Liver (tissue), 10 donors: ENCODE measurements around the gene SRSF4. TPM values are rescaled to one million over a fixed set of nuclear protein-coding genes. Genes with fewer than 3 reads are reported as not detected.

ENCODE experiments used
- DNase-seq: peaks from one replicate; pipeline ENCODE4 v3.0.0-alpha.2; 2017; ENCODE audit warnings: low spot score
- H3K27ac ChIP-seq, 2 donors: one replicate each; pipeline ENCODE4 v1.7.0; 2013; ENCODE audit warnings: inconsistent platforms in 2 of 2, low read length in 2 of 2, control low read depth in 1 of 2, low read depth in 1 of 2, mild to moderate bottlenecking in 1 of 2
- H3K27me3 ChIP-seq, 4 donors: one replicate each; pipeline versions ENCODE4 v1.6.1 to v1.7.0; 2013; ENCODE audit warnings: low read length in 3 of 4, inconsistent platforms in 1 of 4, mild to moderate bottlenecking in 1 of 4, moderate library complexity in 1 of 4; ENCODE audit not compliant: control insufficient read depth in 4 of 4, insufficient read depth in 4 of 4
- H3K36me3 ChIP-seq, 4 donors: one replicate each; pipeline versions ENCODE4 v1.6.1 to v1.7.0; 2013; ENCODE audit warnings: low read length in 3 of 4, mild to moderate bottlenecking in 3 of 4, low read depth in 1 of 4, moderate library complexity in 1 of 4; ENCODE audit not compliant: control insufficient read depth in 4 of 4, insufficient read depth in 3 of 4
- H3K4me1 ChIP-seq, 4 donors: one replicate each; pipeline versions ENCODE4 v1.6.1 to v1.7.0; 2013; ENCODE audit warnings: low read length in 3 of 4, mild to moderate bottlenecking in 3 of 4, moderate library complexity in 1 of 4; ENCODE audit not compliant: control insufficient read depth in 4 of 4, insufficient read depth in 4 of 4
- H3K4me3 ChIP-seq, 3 donors: one replicate each; pipeline versions ENCODE4 v1.6.1 to v1.7.0; 2013; ENCODE audit warnings: low read length in 3 of 3, control low read depth in 1 of 3, low read depth in 1 of 3, mild to moderate bottlenecking in 1 of 3
- H3K9ac ChIP-seq, 2 donors: one replicate each; pipeline ENCODE4 v1.7.0; 2013; ENCODE audit warnings: low read length in 2 of 2, mild to moderate bottlenecking in 2 of 2, moderate library complexity in 2 of 2, control low read depth in 1 of 2, low read depth in 1 of 2
- H3K9me3 ChIP-seq, 4 donors: one replicate each; pipeline versions ENCODE4 v1.6.1 to v1.7.0; 2013; ENCODE audit warnings: low read length in 3 of 4; ENCODE audit not compliant: control insufficient read depth in 4 of 4
- ATF3 ChIP-seq: IDR thresholded peaks from 2 replicates; pipeline ENCODE4 v1.6.1; 2016; ENCODE audit warnings: antibody characterized with exemption
- CTCF ChIP-seq: fragments of 150-350 bp; IDR thresholded peaks from 2 replicates; pipeline ENCODE4 v1.5.1; 2017; ENCODE audit warnings: improper control_type of control experiment, low read depth, low read length; ENCODE audit not compliant: missing input control
- GABPA ChIP-seq, 2 donors: IDR thresholded peaks in 1 of 2; conservative IDR thresholded peaks in 1 of 2; 2 replicates each; pipeline ENCODE4 v1.6.1; 2016; ENCODE audit warnings: antibody characterized with exemption in 2 of 2, mild to moderate bottlenecking in 1 of 2, moderate library complexity in 1 of 2
- RAD21 ChIP-seq, 2 donors: IDR thresholded peaks; 2 replicates each; pipeline ENCODE4 v1.6.1; 2016; ENCODE audit warnings: antibody characterized with exemption in 2 of 2, mild to moderate bottlenecking in 2 of 2
- REST ChIP-seq: IDR thresholded peaks from 2 replicates; pipeline ENCODE4 v1.6.1; 2016; ENCODE audit warnings: antibody characterized with exemption, mild to moderate bottlenecking
- RXRA ChIP-seq, 2 donors: IDR thresholded peaks; 2 replicates each; pipeline ENCODE4 v1.6.1; 2017 to 2018; ENCODE audit warnings: antibody characterized with exemption in 2 of 2, mild to moderate bottlenecking in 1 of 2
- TAF1 ChIP-seq: conservative IDR thresholded peaks from 2 replicates; pipeline ENCODE4 v1.6.1; 2016; ENCODE audit warnings: antibody characterized with exemption, mild to moderate bottlenecking
- YY1 ChIP-seq: IDR thresholded peaks from 2 replicates; pipeline ENCODE4 v1.6.1; 2016; ENCODE audit warnings: antibody characterized with exemption, mild to moderate bottlenecking
- WGBS: extraction: QIAGEN DNeasy Blood & Tissue Kit; methylation state at CpG from one replicate; pipeline ENCODE4 v1.1.7; 2013; 5-methylcytosine and 5-hydroxymethylcytosine counted together
- polyA plus RNA-seq, 2 donors: library from polyadenylated mRNA; stranded (reverse) in 1 of 2; unstranded in 1 of 2; fragments of 200-250 nt in 1 of 2; fragments of >200 nt in 1 of 2; fragmentation: Nextera tagmentation in 1 of 2; extraction: Ambion mirVana in 1 of 2; gene quantifications; one replicate each; pipeline versions ENCODE4 v1.2.1 to v1.2.3, GENCODE V29; 2013 to 2015
- small RNA-seq: library from RNA; depleted of rRNA; stranded (forward); fragments of <200 nt; gene quantifications from one replicate; pipeline ENCODE3, GENCODE V24; 2014
- total RNA-seq, 2 donors: library from RNA; depleted of rRNA; stranded (reverse); fragments of >200 nt; gene quantifications; one replicate each; pipeline ENCODE4 v1.2.3, GENCODE V29; 2014
- TF ChIP-seq, protein P1 (sequence below): IDR thresholded peaks from 2 replicates; pipeline ENCODE4 v1.6.1; 2016; ENCODE audit warnings: antibody characterized with exemption
- TF ChIP-seq, protein P2 (sequence below): IDR thresholded peaks from 2 replicates; pipeline ENCODE4 v1.6.1; 2016; ENCODE audit warnings: antibody characterized with exemption
- donor health status: healthy.
- donor health status: healthy.
- donor health status: healthy.
- donor health status: healthy.
- donor health status: healthy.

The SRSF4 gene
- total and polyA plus RNA-seq, 4 donors = 24.0 to 45.8 (median 30.2) TPM

DNA sequence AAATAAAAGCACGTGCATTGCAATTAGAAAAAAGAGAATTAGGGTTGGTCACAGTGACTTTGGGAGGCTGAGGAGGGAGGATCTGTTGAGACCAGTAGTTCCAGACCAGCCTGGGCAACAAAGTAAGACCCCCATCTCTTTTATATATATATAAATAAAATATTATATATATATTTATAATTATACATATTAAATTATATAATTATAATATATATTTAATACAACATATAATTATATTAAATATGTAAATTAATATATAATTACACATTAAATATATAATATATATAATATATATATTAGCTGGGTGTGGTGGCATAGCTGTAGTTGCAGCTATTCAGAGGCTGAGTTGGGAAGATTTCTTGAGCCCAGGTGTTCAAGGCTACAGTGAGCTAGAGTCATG is 81.2 kb downstream of the SRSF4 start:
- 98% methylated on average over 1 of the region's 1 CpG for WGBS
- no peak for DNase-seq
- Histone ChIP-seq H3K9me3 (no peaks in the 10 kb centered on the region), H3K4me3 (no peak overlapping the region), H3K4me1 (no peaks in the 10 kb centered on the region), H3K36me3 (peaks cover 1 to 11% (median 3%) of the 10 kb centered on the region in 4 donors), H3K27me3 (no peaks in the 10 kb centered on the region), H3K9ac (no peak overlapping the region), H3K27ac (no peak overlapping the region)
- TF ChIP-seq GABPA (IDR thresholded peaks at IDR 0.05 in 1 of 2, conservative IDR thresholded peaks at IDR 0.05 in 1 of 2) (no peak), REST (no peak), ATF3 (no peak), YY1 (no peak), RXRA (IDR thresholded peaks at IDR 0.05) (no peak)
- TF ChIP-seq, protein P1, sequence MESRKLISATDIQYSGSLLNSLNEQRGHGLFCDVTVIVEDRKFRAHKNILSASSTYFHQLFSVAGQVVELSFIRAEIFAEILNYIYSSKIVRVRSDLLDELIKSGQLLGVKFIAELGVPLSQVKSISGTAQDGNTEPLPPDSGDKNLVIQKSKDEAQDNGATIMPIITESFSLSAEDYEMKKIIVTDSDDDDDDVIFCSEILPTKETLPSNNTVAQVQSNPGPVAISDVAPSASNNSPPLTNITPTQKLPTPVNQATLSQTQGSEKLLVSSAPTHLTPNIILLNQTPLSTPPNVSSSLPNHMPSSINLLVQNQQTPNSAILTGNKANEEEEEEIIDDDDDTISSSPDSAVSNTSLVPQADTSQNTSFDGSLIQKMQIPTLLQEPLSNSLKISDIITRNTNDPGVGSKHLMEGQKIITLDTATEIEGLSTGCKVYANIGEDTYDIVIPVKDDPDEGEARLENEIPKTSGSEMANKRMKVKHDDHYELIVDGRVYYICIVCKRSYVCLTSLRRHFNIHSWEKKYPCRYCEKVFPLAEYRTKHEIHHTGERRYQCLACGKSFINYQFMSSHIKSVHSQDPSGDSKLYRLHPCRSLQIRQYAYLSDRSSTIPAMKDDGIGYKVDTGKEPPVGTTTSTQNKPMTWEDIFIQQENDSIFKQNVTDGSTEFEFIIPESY = no peak

DNA sequence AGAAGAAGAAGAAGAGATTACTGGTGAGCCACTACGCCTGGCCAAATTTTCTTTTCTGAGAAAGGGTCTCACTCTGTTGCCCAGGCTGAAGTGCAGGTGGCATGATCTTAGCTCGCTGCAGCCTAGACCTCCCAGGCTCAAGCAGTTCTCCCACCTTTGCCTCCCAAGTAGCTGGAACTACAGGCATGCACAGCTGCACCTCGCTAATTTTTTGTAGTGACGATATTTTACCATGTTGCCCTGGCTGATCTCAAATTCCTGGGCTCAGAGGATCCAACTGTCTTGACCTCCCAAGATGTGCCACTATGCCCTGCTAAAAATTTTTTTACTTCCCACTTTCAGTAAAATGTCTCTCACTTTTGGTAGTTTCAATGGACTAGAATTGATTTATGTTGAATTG is 82.4 kb downstream of the SRSF4 start:
- no peak overlapping the region for H3K27ac ChIP-seq
- no peak overlapping the region for H3K9ac ChIP-seq
- H3K36me3 ChIP-seq = peaks cover 1 to 11% (median 3%) of the 10 kb centered on the region in 4 donors
- no peaks in the 10 kb centered on the region for H3K4me1 ChIP-seq
- WGBS = 84% methylated on average over 4 of the region's 4 CpGs
- H3K9me3 ChIP-seq = no peaks in the 10 kb centered on the region
- no peak for DNase-seq
- H3K27me3 ChIP-seq = no peaks in the 10 kb centered on the region
- H3K4me3 ChIP-seq = no peak overlapping the region
- no peak for TF ChIP-seq REST
- no peak for TF ChIP-seq TAF1
- no peak for TF ChIP-seq CTCF
- no peak for TF ChIP-seq RAD21 (IDR thresholded peaks at IDR 0.05)
- TF ChIP-seq, protein P2, sequence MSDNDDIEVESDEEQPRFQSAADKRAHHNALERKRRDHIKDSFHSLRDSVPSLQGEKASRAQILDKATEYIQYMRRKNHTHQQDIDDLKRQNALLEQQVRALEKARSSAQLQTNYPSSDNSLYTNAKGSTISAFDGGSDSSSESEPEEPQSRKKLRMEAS = no peak

Small RNA genes lying within 50 kb of the gene (small RNA-seq; reads per million reads assigned to genes)
- not detected for gene RF02271

Other genes starting within 250 kb of the SRSF4 start
- 1 to 10 TPM in 1 of 2 donors, under 1 TPM in 1; 0.84 to 4.5 TPM for gene TMEM200B, start 58.0 kb downstream of the SRSF4 start, total RNA-seq
- gene TMEM200B, start 58.0 kb downstream of the SRSF4 start, polyA plus RNA-seq = 1 to 10 TPM; 1.2 to 1.9 TPM
- 10 to 100 TPM in 1 of 2 donors, 1 to 10 TPM in 1; 7.5 to 13.6 TPM for gene MECR, start 49.0 kb upstream of the SRSF4 start, total RNA-seq
- gene MECR, start 49.0 kb upstream of the SRSF4 start, polyA plus RNA-seq = 10 to 100 TPM; 12.9 to 19.9 TPM
- gene PTPRU, start 54.6 kb upstream of the SRSF4 start, total RNA-seq = 10 to 100 TPM in 1 of 2 donors, 1 to 10 TPM in 1; 4.6 to 15.1 TPM
- gene PTPRU, start 54.6 kb upstream of the SRSF4 start, polyA plus RNA-seq = 1 to 10 TPM; 1.6 to 7.4 TPM